ENCODE results near the gene SAMD15. TPM values are rescaled to one million over a fixed set of nuclear protein-coding genes. Genes with fewer than 3 reads are reported as not detected.
A peak's percentile ranks its signal among the peaks of the same experiment; 100 is the strongest.

The SAMD15 gene
- total and polyA plus RNA-seq, 2 donors (not counting 1 experiment from before 2014, with no cell fraction given): 0.33 to 1.1 TPM

GRCh38 chr14:77359626-77360025, 17.6 kb upstream of the SAMD15 start:
- peak in 1 of 2 donors; percentile 10 for DNase-seq (ENCODE audit: low read depth in 2 of 2)
- no peak overlapping the region for H3K9ac ChIP-seq (ENCODE audit: insufficient read depth, low read length)
- no peak overlapping the region for H3K27ac ChIP-seq (ENCODE audit: insufficient read depth, low read length)
- TF ChIP-seq EZH2 (IDR thresholded peaks at IDR 0.05; ENCODE audit: low read length, missing control alignments) (no peak), CTCF (conservative IDR thresholded peaks at IDR 0.05 in 1 of 2, IDR thresholded peaks at IDR 0.05 in 1 of 2; ENCODE audit: low read depth in 1 of 2, low read length in 2 of 2) (no peak)
- no peaks in the 10 kb centered on the region for H4K20me1 ChIP-seq (ENCODE audit: control insufficient read depth, extremely low read depth, insufficient read depth, low read length)
- H3K4me3 ChIP-seq (replicated peaks in 1 of 4; ENCODE audit: control extremely low read depth in 1 of 4, insufficient read depth in 1 of 4, low read depth in 3 of 4, low read length in 4 of 4): no peak overlapping the region
- H2AFZ ChIP-seq (ENCODE audit: low read length): no peak overlapping the region
- no peak overlapping the region for H3K4me2 ChIP-seq (ENCODE audit: extremely low read depth, insufficient read depth, low read length)
- no peaks in the 10 kb centered on the region for H3K36me3 ChIP-seq (ENCODE audit: control insufficient read depth, insufficient read depth, low read length)
- no peaks in the 10 kb centered on the region for H3K79me2 ChIP-seq (ENCODE audit: control insufficient read depth, insufficient read depth, low read length)
- no peaks in the 10 kb centered on the region for H3K9me3 ChIP-seq (ENCODE audit: control insufficient read depth, insufficient read depth, low read depth, low read length)
- H3K4me1 ChIP-seq (ENCODE audit: control insufficient read depth, extremely low read depth, insufficient read depth, low read length): no peaks in the 10 kb centered on the region
- H3K27me3 ChIP-seq (ENCODE audit: control insufficient read depth, insufficient read depth, low read length): no peaks in the 10 kb centered on the region

- Histone ChIP-seq H2AFZ (ENCODE audit: low read length) (no peak overlapping the region), H3K4me2 (ENCODE audit: extremely low read depth, insufficient read depth, low read length) (no peak overlapping the region), H3K27ac (ENCODE audit: insufficient read depth, low read length) (no peak overlapping the region), H3K27me3 (ENCODE audit: control insufficient read depth, insufficient read depth, low read length) (no peaks in the 10 kb centered on the region), H4K20me1 (ENCODE audit: control insufficient read depth, extremely low read depth, insufficient read depth, low read length) (no peaks in the 10 kb centered on the region), H3K36me3 (ENCODE audit: control insufficient read depth, insufficient read depth, low read length) (no peaks in the 10 kb centered on the region), H3K9me3 (ENCODE audit: control insufficient read depth, insufficient read depth, low read depth, low read length) (no peaks in the 10 kb centered on the region), H3K4me3 (replicated peaks in 1 of 4; ENCODE audit: control extremely low read depth in 1 of 4, insufficient read depth in 1 of 4, low read depth in 3 of 4, low read length in 4 of 4) (no peak overlapping the region), H3K4me1 (ENCODE audit: control insufficient read depth, extremely low read depth, insufficient read depth, low read length) (no peaks in the 10 kb centered on the region), H3K79me2 (ENCODE audit: control insufficient read depth, insufficient read depth, low read length) (no peaks in the 10 kb centered on the region), H3K9ac (ENCODE audit: insufficient read depth, low read length) (no peak overlapping the region)
- no peak for DNase-seq (ENCODE audit: low read depth in 2 of 2)
- no peak for TF ChIP-seq CTCF (conservative IDR thresholded peaks at IDR 0.05 in 1 of 2, IDR thresholded peaks at IDR 0.05 in 1 of 2; ENCODE audit: low read depth in 1 of 2, low read length in 2 of 2)
- TF ChIP-seq EZH2 (IDR thresholded peaks at IDR 0.05; ENCODE audit: low read length, missing control alignments): no peak
These were observed 13.0 kb upstream of the SAMD15 start for GRCh38 chr14:77364146-77364545.

GRCh38 chr14:77369285-77369684, 7.9 kb upstream of the SAMD15 start:
- no peaks in the 10 kb centered on the region for H3K36me3 ChIP-seq (ENCODE audit: control insufficient read depth, insufficient read depth, low read length)
- TF ChIP-seq EZH2 (IDR thresholded peaks at IDR 0.05; ENCODE audit: low read length, missing control alignments) (no peak), CTCF (conservative IDR thresholded peaks at IDR 0.05 in 1 of 2, IDR thresholded peaks at IDR 0.05 in 1 of 2; ENCODE audit: low read depth in 1 of 2, low read length in 2 of 2) (no peak)
- no peak for DNase-seq (ENCODE audit: low read depth in 2 of 2)
- H3K4me3 ChIP-seq (replicated peaks in 1 of 4; ENCODE audit: control extremely low read depth in 1 of 4, insufficient read depth in 1 of 4, low read depth in 3 of 4, low read length in 4 of 4): no peak overlapping the region
- H3K4me2 ChIP-seq (ENCODE audit: extremely low read depth, insufficient read depth, low read length): no peak overlapping the region
- H4K20me1 ChIP-seq (ENCODE audit: control insufficient read depth, extremely low read depth, insufficient read depth, low read length): no peaks in the 10 kb centered on the region
- no peak overlapping the region for H2AFZ ChIP-seq (ENCODE audit: low read length)
- no peak overlapping the region for H3K27ac ChIP-seq (ENCODE audit: insufficient read depth, low read length)
- H3K27me3 ChIP-seq (ENCODE audit: control insufficient read depth, insufficient read depth, low read length): no peaks in the 10 kb centered on the region
- H3K79me2 ChIP-seq (ENCODE audit: control insufficient read depth, insufficient read depth, low read length): no peaks in the 10 kb centered on the region
- no peaks in the 10 kb centered on the region for H3K4me1 ChIP-seq (ENCODE audit: control insufficient read depth, extremely low read depth, insufficient read depth, low read length)
- no peak overlapping the region for H3K9ac ChIP-seq (ENCODE audit: insufficient read depth, low read length)
- H3K9me3 ChIP-seq (ENCODE audit: control insufficient read depth, insufficient read depth, low read depth, low read length): no peaks in the 10 kb centered on the region

All from fibroblast of lung (primary cell).